Epithelial cell of esophagus (primary cell): ENCODE results near the gene HSPA1L.

Source experiments
- DNase-seq: peaks from one replicate; pipeline ENCODE4 v3.0.0; 2010; ENCODE audit warnings: low read depth
- H3K4me3 ChIP-seq: 2 replicates; pipeline ENCODE4 v1.5.1; 2011; ENCODE audit warnings: mild to moderate bottlenecking, low read length, control low read depth
- TF ChIP-seq, protein P1 (sequence below): IDR thresholded peaks from 2 replicates; pipeline ENCODE4 v1.5.1; 2011; ENCODE audit warnings: low read depth, mild to moderate bottlenecking, low read length, control low read depth, inconsistent platforms; ENCODE audit not compliant: insufficient read depth; ENCODE audit errors: missing control alignments

The HSPA1L gene

DNA sequence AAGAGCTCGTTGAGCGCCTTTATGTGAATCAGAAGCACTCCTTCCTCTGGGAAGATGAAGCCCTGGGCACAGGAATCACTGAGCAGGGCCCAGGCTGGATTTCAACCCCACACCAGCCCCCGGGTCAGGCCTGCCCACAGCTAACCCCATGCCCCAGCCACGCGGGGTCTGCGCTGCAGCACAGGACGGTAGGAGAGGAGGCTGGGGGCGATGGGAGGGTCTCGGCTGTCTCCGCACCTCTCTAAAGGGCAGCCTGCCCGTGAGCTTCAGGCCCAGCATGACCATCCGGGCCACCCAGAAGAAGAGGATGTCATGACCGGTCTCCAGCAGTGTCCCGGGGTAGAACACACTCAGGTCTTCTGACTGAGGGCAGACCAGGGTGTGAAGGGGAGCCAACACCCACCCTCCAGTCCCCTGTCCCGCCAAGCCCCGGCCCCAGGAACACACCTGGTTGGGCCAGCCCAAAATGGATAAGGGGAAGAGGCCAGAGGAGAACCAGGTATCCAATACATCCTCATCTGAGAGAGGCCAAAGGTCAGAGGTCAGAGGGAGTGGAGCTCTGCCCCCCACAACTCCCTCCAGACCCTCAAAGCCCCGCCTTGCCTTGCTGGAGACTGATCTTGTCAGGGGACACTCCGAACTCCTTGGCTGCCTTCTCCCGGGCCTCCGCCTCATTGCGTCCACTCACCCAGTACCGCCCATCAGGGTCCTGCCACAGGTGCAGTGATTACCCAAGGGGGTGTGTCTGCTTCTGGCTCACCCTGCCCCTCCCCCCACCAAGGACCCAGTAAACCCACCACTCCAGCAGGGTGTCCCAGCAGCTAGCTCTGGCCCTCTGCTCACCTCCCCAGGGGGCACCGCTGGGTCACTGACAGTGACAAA, 33.6 kb downstream of the HSPA1L start:
- TF ChIP-seq, protein P1, sequence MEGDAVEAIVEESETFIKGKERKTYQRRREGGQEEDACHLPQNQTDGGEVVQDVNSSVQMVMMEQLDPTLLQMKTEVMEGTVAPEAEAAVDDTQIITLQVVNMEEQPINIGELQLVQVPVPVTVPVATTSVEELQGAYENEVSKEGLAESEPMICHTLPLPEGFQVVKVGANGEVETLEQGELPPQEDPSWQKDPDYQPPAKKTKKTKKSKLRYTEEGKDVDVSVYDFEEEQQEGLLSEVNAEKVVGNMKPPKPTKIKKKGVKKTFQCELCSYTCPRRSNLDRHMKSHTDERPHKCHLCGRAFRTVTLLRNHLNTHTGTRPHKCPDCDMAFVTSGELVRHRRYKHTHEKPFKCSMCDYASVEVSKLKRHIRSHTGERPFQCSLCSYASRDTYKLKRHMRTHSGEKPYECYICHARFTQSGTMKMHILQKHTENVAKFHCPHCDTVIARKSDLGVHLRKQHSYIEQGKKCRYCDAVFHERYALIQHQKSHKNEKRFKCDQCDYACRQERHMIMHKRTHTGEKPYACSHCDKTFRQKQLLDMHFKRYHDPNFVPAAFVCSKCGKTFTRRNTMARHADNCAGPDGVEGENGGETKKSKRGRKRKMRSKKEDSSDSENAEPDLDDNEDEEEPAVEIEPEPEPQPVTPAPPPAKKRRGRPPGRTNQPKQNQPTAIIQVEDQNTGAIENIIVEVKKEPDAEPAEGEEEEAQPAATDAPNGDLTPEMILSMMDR, result no peak
- no peak overlapping the region for H3K4me3 ChIP-seq
- DNase-seq, result no peak

DNA sequence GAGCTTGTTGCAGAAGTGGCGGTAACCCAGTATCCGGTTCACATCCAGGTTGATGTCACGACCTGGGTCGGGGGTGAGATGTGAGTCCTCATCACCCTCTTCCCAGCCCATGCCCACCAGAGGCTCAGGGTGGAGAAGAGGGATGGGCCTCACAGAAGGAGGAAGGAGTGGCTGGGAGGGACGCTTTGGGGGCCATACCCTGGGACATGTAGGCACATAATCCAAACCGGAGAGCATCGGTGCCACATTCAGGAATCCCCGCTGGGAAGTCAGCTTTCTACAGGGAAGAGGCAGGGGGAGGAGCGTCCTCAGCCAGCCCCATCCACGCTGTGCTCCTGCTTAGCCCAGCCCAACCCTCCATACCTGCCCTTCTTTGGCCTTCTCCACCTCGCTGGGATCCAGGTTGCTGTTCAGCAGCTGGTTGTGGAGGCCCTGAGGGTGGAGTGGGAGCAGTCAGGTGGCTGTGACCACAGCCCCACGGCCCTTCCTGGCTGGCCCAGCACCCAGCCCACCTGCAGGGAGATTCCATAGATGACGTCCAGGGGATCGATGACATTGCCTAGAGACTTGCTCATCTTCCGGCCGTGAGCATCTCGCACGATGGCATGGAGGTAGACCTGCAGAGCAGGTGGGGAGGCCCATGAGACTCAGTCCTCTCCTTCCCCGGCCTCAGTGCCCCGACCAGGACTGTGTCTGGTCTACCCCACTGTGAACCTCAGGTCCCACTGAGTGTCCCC, 34.4 kb downstream of the HSPA1L start:
- no peak overlapping the region for H3K4me3 ChIP-seq
- DNase-seq, result no peak
- TF ChIP-seq, protein P1, result no peak

DNA sequence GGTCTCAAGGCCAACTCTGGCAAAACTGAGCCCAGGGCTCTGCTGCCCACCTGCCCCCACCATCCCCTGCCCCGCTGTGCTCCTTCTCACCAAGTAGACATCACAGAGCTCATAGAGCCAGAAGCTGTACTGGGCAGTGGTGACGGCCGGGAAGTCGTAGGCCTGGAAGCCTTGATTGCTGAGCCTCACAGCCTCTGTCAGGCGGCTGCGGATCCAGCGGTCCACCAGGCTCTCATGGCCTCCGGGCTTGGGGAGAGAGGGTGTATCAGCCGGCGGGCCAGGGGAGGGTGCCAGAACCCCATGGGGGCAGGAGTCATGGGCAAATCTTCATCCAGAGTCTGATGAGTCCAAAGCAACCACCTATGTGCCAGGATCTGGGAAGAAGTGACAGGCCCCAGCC, 35.2 kb downstream of the HSPA1L start:
- no peak for DNase-seq
- TF ChIP-seq, protein P1, result no peak
- H3K4me3 ChIP-seq, result no peak overlapping the region

DNA sequence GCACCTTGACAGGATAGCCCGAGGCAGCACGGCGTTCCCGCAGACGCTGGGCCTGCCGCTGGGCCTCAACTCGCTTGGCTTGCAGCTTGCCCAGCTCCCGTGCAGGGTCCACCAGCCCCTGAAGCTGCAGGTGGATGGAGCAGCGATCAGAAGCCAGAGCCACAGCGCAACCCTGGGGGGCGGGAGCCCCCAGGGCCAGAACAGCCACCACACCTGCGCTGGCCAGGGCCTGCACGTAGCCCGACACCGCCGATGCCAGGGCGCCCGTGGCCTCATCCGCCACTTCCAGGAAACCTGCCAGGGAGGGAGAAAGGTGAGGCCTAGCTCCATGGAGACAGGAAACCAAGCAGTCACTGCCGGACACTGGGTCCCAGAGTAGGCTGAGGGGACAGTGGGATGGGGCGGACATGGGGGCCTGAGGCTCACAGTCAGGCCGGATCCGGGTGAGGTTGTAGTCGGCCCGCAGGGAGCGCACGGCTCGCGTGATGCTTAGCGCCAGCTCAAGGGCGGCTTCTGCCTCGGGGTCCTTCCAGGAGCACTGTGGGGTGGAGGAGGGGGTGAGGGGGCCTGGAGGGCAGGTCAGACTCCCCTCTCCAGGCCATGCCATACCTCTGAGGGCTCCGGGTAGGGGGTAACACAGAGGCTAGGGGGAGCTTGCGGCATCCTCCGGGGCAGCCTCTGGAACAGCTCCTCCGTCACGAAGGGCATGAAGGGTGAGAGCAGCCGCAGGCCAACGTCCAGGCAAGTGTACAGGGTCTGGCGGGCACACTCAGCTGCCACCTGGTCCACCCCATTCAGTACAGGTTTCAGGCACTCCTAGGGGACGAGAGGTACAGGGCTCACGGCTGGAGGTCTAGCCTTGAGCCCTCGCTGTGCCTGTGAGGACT, 35.8 kb downstream of the HSPA1L start:
- TF ChIP-seq, protein P1, result no peak
- H3K4me3 ChIP-seq, result no peak overlapping the region
- no peak for DNase-seq

DNA sequence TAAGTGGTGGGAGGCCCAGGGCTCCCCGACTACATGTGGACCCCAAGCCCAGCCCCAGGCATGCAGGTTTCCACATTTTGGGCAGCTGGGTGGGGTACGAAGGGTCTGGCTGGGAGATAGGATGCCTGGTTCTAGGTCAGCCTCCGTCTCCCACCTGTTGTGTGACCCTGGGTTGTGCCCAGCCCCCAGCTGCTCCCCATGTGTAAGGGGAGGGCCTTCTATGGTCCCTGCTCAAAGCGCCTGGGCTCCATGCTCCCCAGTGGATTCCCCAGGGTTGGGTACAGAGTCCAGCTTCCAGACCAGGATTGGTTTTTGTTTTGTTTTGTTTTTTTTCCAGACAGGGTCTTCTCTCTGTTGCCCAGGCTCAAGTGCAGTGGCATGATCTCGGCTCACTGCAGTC, 36.9 kb downstream of the HSPA1L start:
- no peak overlapping the region for H3K4me3 ChIP-seq
- DNase-seq, result no peak
- TF ChIP-seq, protein P1, result no peak

DNA sequence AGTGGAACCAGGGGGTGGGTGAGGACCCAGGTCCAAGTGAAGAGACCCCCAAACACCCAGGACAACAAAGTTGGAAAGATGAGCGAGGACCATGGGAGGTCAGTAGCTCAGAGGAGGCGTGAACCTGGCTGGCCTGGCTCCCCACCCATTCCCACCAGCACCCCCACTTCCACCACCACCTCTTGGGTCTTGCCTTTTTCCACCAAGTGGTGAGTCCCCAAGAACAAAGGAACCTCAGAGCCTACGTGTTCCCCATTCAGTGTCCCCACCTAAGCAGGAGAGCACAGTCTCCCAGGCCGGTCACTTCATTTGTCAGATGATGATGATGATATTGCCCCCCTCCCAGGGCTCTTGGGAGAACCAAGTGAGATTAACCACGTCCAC, 37.4 kb downstream of the HSPA1L start:
- no peak for DNase-seq
- no peak overlapping the region for H3K4me3 ChIP-seq
- TF ChIP-seq, protein P1, result no peak
